H1 (cell line): Measurements from ENCODE around the gene SERHL2. TPM values are rescaled to one million over a fixed set of nuclear protein-coding genes. Genes with fewer than 3 reads are reported as not detected.

Experiments
- CTCF ChIA-PET: fragments of 300-600 bp; sonication (Branson Sonifier 250); formaldehyde crosslinking; loops from one replicate; lab custom pipeline; 2021; ENCODE audit not compliant: partially characterized antibody; lab: Charles Lee
- POLR2A ChIA-PET: fragments of 300-600 bp; sonication (Branson Sonifier 250); formaldehyde crosslinking; loops from one replicate; lab custom pipeline; 2021; ENCODE audit warnings: inconsistent platforms; ENCODE audit not compliant: partially characterized antibody; lab: Charles Lee
- DNase-seq, 2 experiments: peaks; one replicate each; pipeline versions ENCODE4 v3.0.0 to v3.0.0-alpha.2; 2010 to 2022; ENCODE audit warnings: low spot score in 2 of 2, low read depth in 1 of 2, mixed read lengths in 1 of 2
- FAIRE-seq: peaks from 2 replicates; lab custom pipeline; 2011; peaks lifted over from hg19 to GRCh38; lab: Jason Lieb, UNC
- H2AFZ ChIP-seq: 2 replicates; pipeline ENCODE4 v1.8.1; 2012; ENCODE audit warnings: low read length, inconsistent platforms
- H2AK5ac ChIP-seq: 2 replicates; pipeline ENCODE4 v1.6.1; 2013; ENCODE audit warnings: low read depth, low read length
- H2BK120ac ChIP-seq: replicated peaks from 2 replicates; pipeline ENCODE3; 2013; ENCODE audit warnings: low read depth, low read length, inconsistent platforms
- H2BK12ac ChIP-seq: 2 replicates; pipeline ENCODE4 v1.6.1; 2013; ENCODE audit warnings: low read depth, low read length
- H2BK15ac ChIP-seq: 2 replicates; pipeline ENCODE4 v1.6.1; 2013; ENCODE audit warnings: low read length
- H2BK20ac ChIP-seq: 2 replicates; pipeline ENCODE4 v1.6.1; 2013; ENCODE audit warnings: low read length
- H2BK5ac ChIP-seq: 2 replicates; pipeline ENCODE4 v1.6.1; 2013; ENCODE audit warnings: low read depth, low read length
- H3K14ac ChIP-seq: 2 replicates; pipeline ENCODE4 v1.6.1; 2013; ENCODE audit warnings: inconsistent platforms; ENCODE audit not compliant: insufficient read length
- H3K18ac ChIP-seq: 2 replicates; pipeline ENCODE4 v1.6.1; 2013; ENCODE audit warnings: low read length; ENCODE audit errors: extremely low read depth
- H3K23ac ChIP-seq: 2 replicates; pipeline ENCODE4 v1.6.1; 2013; ENCODE audit warnings: inconsistent platforms; ENCODE audit not compliant: insufficient read length
- H3K23me2 ChIP-seq: 2 replicates; pipeline ENCODE4 v1.6.1; 2013; ENCODE audit warnings: low read depth, low read length
- H3K27ac ChIP-seq: 2 replicates; pipeline ENCODE4 v1.6.1; 2011; ENCODE audit warnings: low read depth, low read length, inconsistent platforms
- H3K27me3 ChIP-seq, 4 experiments: replicated peaks in 1 of 4; 1 replicate in 1 of 4; 2 replicates in 3 of 4; pipeline versions ENCODE4 v1.6.1 to v1.8.1; 2011 to 2013; ENCODE audit warnings: low read length in 3 of 4, mild to moderate bottlenecking in 3 of 4, inconsistent platforms in 2 of 4, mixed read lengths in 2 of 4, moderate library complexity in 1 of 4; ENCODE audit not compliant: control insufficient read depth in 3 of 4, insufficient read depth in 3 of 4; ENCODE audit errors: extremely low read depth in 1 of 4
- H3K36me3 ChIP-seq, 4 experiments: 2 replicates each; pipeline versions ENCODE4 v1.6.1 to v1.8.1; 2011 to 2013; ENCODE audit warnings: mild to moderate bottlenecking in 4 of 4, low read length in 3 of 4, moderate library complexity in 2 of 4, control low read depth in 1 of 4, inconsistent platforms in 1 of 4; ENCODE audit not compliant: insufficient read depth in 4 of 4, control insufficient read depth in 2 of 4
- H3K4ac ChIP-seq: replicated peaks from 2 replicates; pipeline ENCODE3; 2013; ENCODE audit warnings: low read length, low read depth, mixed read lengths, inconsistent platforms; ENCODE audit not compliant: insufficient read length
- H3K4me1 ChIP-seq, 4 experiments: replicated peaks in 1 of 4; 1 replicate in 1 of 4; 2 replicates in 3 of 4; pipeline versions ENCODE4 v1.6.1 to v1.8.1; 2011 to 2013; ENCODE audit warnings: low read length in 3 of 4, inconsistent platforms in 2 of 4, mixed read lengths in 1 of 4; ENCODE audit not compliant: insufficient read depth in 4 of 4, control insufficient read depth in 3 of 4
- H3K4me2 ChIP-seq, 2 experiments: 2 replicates each; pipeline versions ENCODE4 v1.6.1 to v1.8.1; 2011 to 2013; ENCODE audit warnings: low read depth in 2 of 2, low read length in 2 of 2, control low read depth in 1 of 2, inconsistent platforms in 1 of 2, mild to moderate bottlenecking in 1 of 2; ENCODE audit not compliant: insufficient read depth in 1 of 2
- H3K4me3 ChIP-seq, 4 experiments: fragments of 200-600, 300-600 bp in 1 of 4; sonication (generic), shearing (Covaris generic), sonication (Bioruptor Twin) in 1 of 4; 2 replicates each; pipeline versions ENCODE4 v1.5.1 to v1.8.1; 2011 to 2016; ENCODE audit warnings: low read length in 4 of 4, low read depth in 3 of 4, control low read depth in 2 of 4, inconsistent platforms in 2 of 4, mild to moderate bottlenecking in 2 of 4, mixed read lengths in 1 of 4, moderate library complexity in 1 of 4; ENCODE audit not compliant: insufficient read depth in 2 of 4; ENCODE audit errors: extremely low read depth in 1 of 4
- H3K56ac ChIP-seq: replicated peaks from 2 replicates; pipeline ENCODE3; 2013; ENCODE audit warnings: low read depth, mild to moderate bottlenecking, mixed read lengths, low read length, inconsistent platforms; ENCODE audit not compliant: insufficient read length
- H3K79me1 ChIP-seq: 2 replicates; pipeline ENCODE4 v1.6.1; 2013; ENCODE audit warnings: low read depth, low read length, control low read depth
- H3K79me2 ChIP-seq, 2 experiments: 2 replicates each; pipeline versions ENCODE4 v1.6.1 to v1.8.1; 2012 to 2013; ENCODE audit warnings: low read length in 2 of 2, mild to moderate bottlenecking in 2 of 2, inconsistent platforms in 1 of 2; ENCODE audit not compliant: insufficient read depth in 2 of 2, control insufficient read depth in 1 of 2
- H3K9ac ChIP-seq, 4 experiments: replicated peaks in 1 of 4; 1 replicate in 1 of 4; 2 replicates in 3 of 4; pipeline versions ENCODE4 v1.6.1 to v1.8.1; 2011 to 2013; ENCODE audit warnings: low read depth in 3 of 4, low read length in 3 of 4, control low read depth in 2 of 4, mild to moderate bottlenecking in 2 of 4, moderate library complexity in 2 of 4, inconsistent platforms in 1 of 4; ENCODE audit errors: extremely low read depth in 1 of 4
- H3K9me3 ChIP-seq, 2 experiments: 2 replicates each; pipeline versions ENCODE4 v1.6.1 to v1.8.1; 2012 to 2013; ENCODE audit warnings: mild to moderate bottlenecking in 2 of 2, moderate library complexity in 2 of 2, control low read depth in 1 of 2, inconsistent platforms in 1 of 2, low read depth in 1 of 2, low read length in 1 of 2, mixed read lengths in 1 of 2; ENCODE audit not compliant: insufficient read depth in 2 of 2
- H4K20me1 ChIP-seq, 2 experiments: replicated peaks in 1 of 2; 2 replicates each; pipeline versions ENCODE3 to v1.8.1; 2011 to 2013; ENCODE audit warnings: inconsistent platforms in 2 of 2, low read length in 2 of 2, mild to moderate bottlenecking in 1 of 2; ENCODE audit not compliant: insufficient read depth in 2 of 2, control insufficient read depth in 1 of 2
- H4K5ac ChIP-seq: 2 replicates; pipeline ENCODE4 v1.6.1; 2013; ENCODE audit warnings: low read length, low read depth, mixed read lengths, inconsistent platforms; ENCODE audit not compliant: insufficient read length
- H4K8ac ChIP-seq: 2 replicates; pipeline ENCODE4 v1.8.0; 2013; ENCODE audit warnings: mild to moderate bottlenecking, moderate library complexity, low read length, inconsistent platforms; ENCODE audit not compliant: insufficient read depth; ENCODE audit errors: extremely low read depth
- H4K91ac ChIP-seq: replicated peaks from 2 replicates; pipeline ENCODE3; 2013; ENCODE audit warnings: low read length, mixed read lengths, inconsistent platforms; ENCODE audit not compliant: insufficient read length
- ASH2L ChIP-seq: fragments of 200-600, 300-600 bp; sonication (generic); IDR thresholded peaks from one replicate; pipeline ENCODE4 v1.7.1; 2017; ENCODE audit warnings: low read length
- EP300 ChIP-seq, 2 experiments: IDR thresholded peaks; 1 replicate in 1 of 2; 2 replicates in 1 of 2; pipeline ENCODE4 v1.6.1; 2011 to 2012; ENCODE audit warnings: low read depth in 2 of 2, low read length in 2 of 2, mild to moderate bottlenecking in 2 of 2, borderline replicate concordance in 1 of 2, inconsistent platforms in 1 of 2, moderate library complexity in 1 of 2
- KDM5A ChIP-seq: fragments of 200-600 bp; IDR thresholded peaks from 2 replicates; pipeline ENCODE4 v1.7.1; 2012; ENCODE audit warnings: mild to moderate bottlenecking, low read length, inconsistent platforms, mixed read lengths
- MAFK ChIP-seq: IDR thresholded peaks from 2 replicates; pipeline ENCODE4 v1.6.1; 2012; ENCODE audit warnings: low read depth, mild to moderate bottlenecking, improper control_type of control experiment, low read length
- POU5F1 ChIP-seq: IDR thresholded peaks from 2 replicates; pipeline ENCODE4 v1.6.1; 2011; ENCODE audit warnings: low read depth, mild to moderate bottlenecking, low read length, moderate library complexity
- SIRT6 ChIP-seq: IDR thresholded peaks from one replicate; pipeline ENCODE4 v1.7.1; 2012; ENCODE audit warnings: low read length, inconsistent platforms
- SP2 ChIP-seq: IDR thresholded peaks from 2 replicates; pipeline ENCODE4 v1.6.1; 2012; ENCODE audit warnings: mild to moderate bottlenecking, low read length, inconsistent platforms
- SP4 ChIP-seq: IDR thresholded peaks from 2 replicates; pipeline ENCODE4 v1.6.1; 2012; ENCODE audit warnings: low read length, inconsistent platforms
- WGBS, 2 experiments: shearing (Covaris generic) in 1 of 2; methylation state at CpG; one replicate each; pipeline versions ENCODE4 v1.1.6 to v1.1.7; 2013 to 2015; ENCODE audit warnings: low lambda C conversion rate in 2 of 2, mixed read lengths in 2 of 2, inconsistent platforms in 1 of 2, low coverage in 1 of 2, missing lambda C conversion rate in 1 of 2; ENCODE audit not compliant: insufficient replicate concordance in 2 of 2, insufficient coverage in 1 of 2, insufficient read length in 1 of 2; ENCODE audit errors: extremely low coverage in 1 of 2, missing lambda C conversion rate in 1 of 2; 5-methylcytosine and 5-hydroxymethylcytosine counted together
- polyA plus RNA-seq, 7 experiments: library from polyadenylated mRNA; depleted of rRNA in 3 of 7; stranded (reverse) in 5 of 7; unstranded in 2 of 7; fragments of >200 nt in 5 of 7; fragments of 200-250 nt in 2 of 7; gene quantifications; 1 replicate in 5 of 7; 2 replicates in 1 of 7; 4 replicates in 1 of 7; pipeline versions ENCODE4 v1.2.1 to v1.2.3, GENCODE V29; 2011 to 2013; ENCODE audit warnings: missing spikeins in 2 of 7, mixed read lengths in 2 of 7
- total RNA-seq: library from RNA; stranded (reverse); fragmentation: NEBNext Ultra II Directional; extraction: Animal tissue kit (Norgen Biotek cat#: 25700); gene quantifications from 2 replicates; pipeline ENCODE4 v1.2.1, GENCODE V29; 2021

The SERHL2 gene
- total and polyA plus RNA-seq, 2 of the 8 experiments (the other 6 are each of a cell fraction or from before 2014, with no cell fraction given), result 0.91 TPM; not detected in 1

DNA sequence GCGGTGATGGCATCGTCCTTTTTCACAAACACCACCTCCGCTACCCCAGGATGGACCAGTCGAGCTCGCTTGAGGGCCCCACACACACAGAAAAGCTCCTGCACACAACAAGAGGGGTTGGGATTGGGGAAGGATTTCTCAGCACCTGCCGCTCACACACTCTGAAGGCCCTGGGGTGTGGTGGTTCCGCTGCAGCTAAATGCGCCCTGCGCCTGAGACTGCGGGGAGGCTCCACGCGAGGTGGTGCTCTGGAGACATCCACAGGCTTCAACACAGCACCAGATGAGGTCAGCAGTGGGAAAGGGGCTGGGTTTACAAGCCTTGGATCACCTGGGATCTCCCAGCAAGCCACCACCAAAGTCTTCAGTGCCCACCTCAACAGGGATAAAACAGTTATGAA lies 38.2 kb downstream of the SERHL2 start:
- no peaks in the 10 kb centered on the region for H3K23me2 ChIP-seq
- FAIRE-seq (no peak), DNase-seq (no peak)
- no peak overlapping the region for H4K8ac ChIP-seq
- H3K79me1 ChIP-seq, result peaks cover 5% of the 10 kb centered on the region; the same call in 1 of the 2 replicates
- H3K4me2 ChIP-seq, result no peak overlapping the region
- no peak overlapping the region for H4K5ac ChIP-seq
- no peaks in the 10 kb centered on the region for H3K9me3 ChIP-seq
- H2BK15ac ChIP-seq, result no peak overlapping the region
- H3K4me3 ChIP-seq, result no peak overlapping the region
- H3K4ac ChIP-seq, result no peak overlapping the region
- H4K20me1 ChIP-seq, result peaks cover under 1 to 7% of the 10 kb centered on the region in 2 experiments
- no peak overlapping the region for H3K18ac ChIP-seq
- H3K27me3 ChIP-seq, result no peaks in the 10 kb centered on the region
- H3K79me2 ChIP-seq, result no peaks in the 10 kb centered on the region
- H2BK12ac ChIP-seq, result no peak overlapping the region
- no peak overlapping the region for H3K56ac ChIP-seq
- H2BK120ac ChIP-seq, result no peak overlapping the region
- H3K27ac ChIP-seq, result no peak overlapping the region
- no peak overlapping the region for H2AK5ac ChIP-seq
- ChIA-PET CTCF (interaction anchor here (0.9 to 1.2 kb wide), 2 partner anchors 29 to 58 kb away, joined by 3 read pairs; no protein-coding TSS in a partner anchor), POLR2A (interaction anchor here (1.1 to 28.3 kb wide), 6 partner anchors 8 to 31 kb away, joined by 4 to 399 read pairs (median 8); partner anchors contain the start of gene POLDIP3)
- H3K36me3 ChIP-seq, result peaks cover 38 to 78% (median 55%) of the 10 kb centered on the region in 4 experiments
- H2BK5ac ChIP-seq, result no peak overlapping the region
- 98% methylated on average over 12 of the region's 12 CpGs; no CpG with 5 or more reads in 1 of the 2 experiments for WGBS, 2 experiments
- H3K23ac ChIP-seq, result no peak overlapping the region
- H3K4me1 ChIP-seq, result no peaks in the 10 kb centered on the region
- no peak overlapping the region for H2BK20ac ChIP-seq
- no peak overlapping the region for H2AFZ ChIP-seq
- no peak overlapping the region for H4K91ac ChIP-seq
- no peak overlapping the region for H3K14ac ChIP-seq
- no peak overlapping the region for H3K9ac ChIP-seq
- TF ChIP-seq SP4 (no peak), SP2 (no peak), ASH2L (no peak), MAFK (no peak), SIRT6 (no peak), KDM5A (no peak), POU5F1 (no peak), EP300 (IDR thresholded peaks at IDR 0.05; ENCODE audit: borderline replicate concordance in 1 of 2, low read depth in 2 of 2, low read length in 2 of 2) (no peak)
